GM21360 (cell line): ENCODE measurements around the gene SLC48A1.

ENCODE experiments used
- ATAC-seq: cut with Tn5 transposase; IDR thresholded peaks from one replicate; pipeline ENCODE4 v1.9.1; 2021; ENCODE audit warnings: mild to moderate bottlenecking, moderate library complexity; ENCODE audit not compliant: unreplicated experiment

The SLC48A1 gene

GRCh38 chr12:47789712-47790489 lies 16.9 kb downstream of the SLC48A1 start:
- ATAC-seq, result no peak

- ATAC-seq, result no peak
Measured at GRCh38 chr12:47790676-47791350, 17.8 kb downstream of the SLC48A1 start.

GRCh38 chr12:47791351-47791746 lies 18.3 kb downstream of the SLC48A1 start:
- ATAC-seq, result no peak

- no peak for ATAC-seq
Measured at GRCh38 chr12:47791874-47792273, 18.8 kb downstream of the SLC48A1 start.

- no peak for ATAC-seq
Measured at GRCh38 chr12:47793015-47793681, 20.1 kb downstream of the SLC48A1 start.

GRCh38 chr12:47794679-47795078 lies 21.6 kb downstream of the SLC48A1 start:
- ATAC-seq, result no peak

GRCh38 chr12:47795121-47795813 lies 22.2 kb downstream of the SLC48A1 start:
- no peak for ATAC-seq

- no peak for ATAC-seq
Measured at GRCh38 chr12:47795814-47796411, 22.9 kb downstream of the SLC48A1 start.

GRCh38 chr12:47797441-47797840 lies 24.4 kb downstream of the SLC48A1 start:
- no peak for ATAC-seq

- ATAC-seq, result no peak
Measured at GRCh38 chr12:47798382-47798948, 25.4 kb downstream of the SLC48A1 start.

- no peak for ATAC-seq
Measured at GRCh38 chr12:47799357-47799955, 26.4 kb downstream of the SLC48A1 start.

GRCh38 chr12:47800582-47800981 lies 27.5 kb downstream of the SLC48A1 start:
- no peak for ATAC-seq

GRCh38 chr12:47801170-47801903 lies 28.3 kb downstream of the SLC48A1 start:
- ATAC-seq, result no peak

- no peak for ATAC-seq
Measured at GRCh38 chr12:47801904-47802246, 28.8 kb downstream of the SLC48A1 start.

- no peak for ATAC-seq
Measured at GRCh38 chr12:47802312-47802711, 29.3 kb downstream of the SLC48A1 start.

- no peak for ATAC-seq
Measured at GRCh38 chr12:47803191-47803875, 30.3 kb downstream of the SLC48A1 start.

GRCh38 chr12:47804171-47804570 lies 31.1 kb downstream of the SLC48A1 start:
- ATAC-seq, result no peak

GRCh38 chr12:47805417-47805816 lies 32.4 kb downstream of the SLC48A1 start:
- no peak for ATAC-seq

- no peak for ATAC-seq
Measured at GRCh38 chr12:47807338-47807737, 34.3 kb downstream of the SLC48A1 start.
